GM23338 (cell line): ENCODE data around the gene DACH1. TPM values are rescaled to one million over a fixed set of nuclear protein-coding genes. Genes with fewer than 3 reads are reported as not detected.

Source experiments
- ATAC-seq: fragments of 200-7000 bp; cut with Tn5 transposase; 3 replicates; pipeline ENCODE4 v1.9.1; 2020
- DNase-seq: peaks from one replicate; pipeline ENCODE4 v3.0.0-alpha.2; 2015; ENCODE audit warnings: low spot score
- H2AFZ ChIP-seq: fragments of 200-600 bp; sonication (generic); 2 replicates; pipeline ENCODE4 v1.8.0; 2016; ENCODE audit warnings: antibody characterized with exemption, mild to moderate bottlenecking, moderate library complexity
- H3F3A ChIP-seq: fragments of 200-600 bp; sonication (generic); replicated peaks from 2 replicates; pipeline ENCODE4 v1.8.0; 2017; ENCODE audit warnings: antibody characterized with exemption, mixed run types, low read depth
- H3K27ac ChIP-seq: fragments of 200-600 bp; sonication (generic); 2 replicates; pipeline ENCODE4 v1.6.1; 2016; ENCODE audit warnings: low read depth
- H3K27me3 ChIP-seq: fragments of 200-600 bp; sonication (generic); 2 replicates; pipeline ENCODE4 v1.8.0; 2016; ENCODE audit warnings: mild to moderate bottlenecking, mixed run types, moderate library complexity; ENCODE audit not compliant: insufficient read depth
- H3K36me3 ChIP-seq: fragments of 200-600 bp; sonication (generic); 2 replicates; pipeline ENCODE4 v1.8.0; 2016; ENCODE audit warnings: mild to moderate bottlenecking; ENCODE audit not compliant: insufficient read depth
- H3K4me1 ChIP-seq: fragments of 200-600 bp; sonication (generic); 2 replicates; pipeline ENCODE4 v1.8.0; 2016; ENCODE audit warnings: mild to moderate bottlenecking, moderate library complexity; ENCODE audit not compliant: insufficient read depth
- H3K4me2 ChIP-seq: fragments of 200-600 bp; sonication (generic); 2 replicates; pipeline ENCODE4 v1.7.1; 2017; ENCODE audit warnings: mixed run types
- H3K4me3 ChIP-seq: fragments of 200-600 bp; sonication (generic); 2 replicates; pipeline ENCODE4 v1.6.1; 2016; ENCODE audit warnings: mixed run types
- H3K79me2 ChIP-seq: fragments of 200-600 bp; sonication (generic); replicated peaks from 2 replicates; pipeline ENCODE4 v1.8.0; 2017; ENCODE audit warnings: mild to moderate bottlenecking; ENCODE audit not compliant: insufficient read depth
- H3K9me2 ChIP-seq: fragments of 200-600 bp; sonication (generic); 2 replicates; pipeline ENCODE4 v1.8.0; 2017; ENCODE audit not compliant: insufficient read depth
- H4K20me1 ChIP-seq: fragments of 200-600 bp; sonication (generic); replicated peaks from 2 replicates; pipeline ENCODE4 v1.8.0; 2017; ENCODE audit warnings: mild to moderate bottlenecking; ENCODE audit not compliant: insufficient read depth
- H3K27ac Mint-ChIP-seq: 2 replicates; pipeline ENCODE4 v1.8.0; 2020; ENCODE audit warnings: inconsistent platforms, mild to moderate bottlenecking, moderate library complexity, mixed read lengths
- H3K27me3 Mint-ChIP-seq: 3 replicates; pipeline ENCODE4 v1.8.0; 2022; ENCODE audit warnings: low read depth, mild to moderate bottlenecking, moderate library complexity, mixed read lengths, inconsistent platforms; ENCODE audit not compliant: insufficient read depth, poor library complexity
- H3K36me3 Mint-ChIP-seq: 3 replicates; pipeline ENCODE4 v1.8.0; 2021; ENCODE audit warnings: low read depth, mild to moderate bottlenecking, inconsistent platforms, moderate library complexity, mixed read lengths
- H3K4me1 Mint-ChIP-seq: 3 replicates; pipeline ENCODE4 v1.8.0; 2020; ENCODE audit warnings: mild to moderate bottlenecking, inconsistent platforms, mixed read lengths
- H3K4me3 Mint-ChIP-seq: 3 replicates; pipeline ENCODE4 v1.8.0; 2021; ENCODE audit warnings: moderate library complexity, mild to moderate bottlenecking, inconsistent platforms, mixed read lengths
- H3K9me3 Mint-ChIP-seq: 3 replicates; pipeline ENCODE4 v1.8.0; 2020; ENCODE audit warnings: moderate library complexity, mild to moderate bottlenecking, inconsistent platforms, mixed read lengths
- CREB1 ChIP-seq: fragments of 250-450 bp; sonication (Bioruptor Pico); IDR thresholded peaks from 2 replicates; pipeline ENCODE4 v1.5.0; 2020; ENCODE audit warnings: low read depth, mild to moderate bottlenecking, moderate library complexity
- CTCF ChIP-seq, 2 experiments: fragments of 200-600 bp in 1 of 2; sonication (generic) in 1 of 2; conservative IDR thresholded peaks; 2 replicates each; pipeline versions ENCODE4 v1.5.1 to v1.6.1; 2016 to 2017; ENCODE audit warnings: antibody characterized with exemption in 2 of 2, low read depth in 2 of 2, mild to moderate bottlenecking in 2 of 2, moderate library complexity in 1 of 2
- ETS1 ChIP-seq: IDR thresholded peaks from 2 replicates; pipeline ENCODE4 v1.6.1; 2016; ENCODE audit warnings: antibody characterized with exemption
- EZH2phosphoT487 ChIP-seq: fragments of 200-600 bp; sonication (generic); IDR thresholded peaks from one replicate; pipeline ENCODE4 v1.8.1; 2018; ENCODE audit warnings: antibody characterized with exemption; ENCODE audit not compliant: unreplicated experiment
- JUNB ChIP-seq: IDR thresholded peaks from one replicate; pipeline ENCODE4 v1.6.1; 2016; ENCODE audit warnings: antibody characterized with exemption; ENCODE audit not compliant: unreplicated experiment
- NANOG ChIP-seq: IDR thresholded peaks from 2 replicates; pipeline ENCODE4 v1.6.1; 2016; ENCODE audit warnings: antibody characterized with exemption, borderline replicate concordance
- POLR2AphosphoS5 ChIP-seq: IDR thresholded peaks from 2 replicates; pipeline ENCODE4 v1.6.1; 2016; ENCODE audit warnings: antibody characterized with exemption, low read depth
- STAT1 ChIP-seq: IDR thresholded peaks from one replicate; pipeline ENCODE4 v1.6.1; 2016; ENCODE audit warnings: antibody characterized with exemption; ENCODE audit not compliant: unreplicated experiment
- ZNF114 ChIP-seq: fragments of 250-450 bp; sonication (Bioruptor Pico); IDR thresholded peaks from 2 replicates; pipeline ENCODE4 v1.5.0; 2020; ENCODE audit warnings: mild to moderate bottlenecking, moderate library complexity
- ZNF331 ChIP-seq: fragments of 250-450 bp; sonication (Bioruptor Pico); IDR thresholded peaks from 2 replicates; pipeline ENCODE4 v1.5.0; 2020; ENCODE audit warnings: low read depth, mild to moderate bottlenecking, moderate library complexity
- ZNF462 ChIP-seq: fragments of 250-450 bp; sonication (Bioruptor Pico); IDR thresholded peaks from 2 replicates; pipeline ENCODE4 v1.5.0; 2020; ENCODE audit warnings: mild to moderate bottlenecking, moderate library complexity
- polyA plus RNA-seq: library from polyadenylated mRNA; unstranded; fragments of >200 nt; fragmentation: Nextera tagmentation; extraction: Ambion mirVana; gene quantifications from 2 replicates; pipeline ENCODE4 v1.2.1, GENCODE V29; 2016
- total RNA-seq: library from RNA; depleted of rRNA; stranded (reverse); fragments of >200 nt; shearing (Covaris generic); gene quantifications from 2 replicates; pipeline ENCODE4 v1.2.3, GENCODE V29; 2014

The DACH1 gene
- total and polyA plus RNA-seq, 2 experiments from 2014 or later = 0.45 to 0.57 TPM

- Mint-ChIP-seq H3K4me1 (no peaks in the 10 kb centered on the region), H3K27ac (no peak overlapping the region), H3K4me3 (no peak overlapping the region), H3K36me3 (no peaks in the 10 kb centered on the region), H3K27me3 (no peaks in the 10 kb centered on the region), H3K9me3 (no peaks in the 10 kb centered on the region)
- no peaks in the 10 kb centered on the region for H3K36me3 ChIP-seq
- H3F3A ChIP-seq = no peaks in the 10 kb centered on the region
- ATAC-seq (no peak), DNase-seq (no peak)
- H3K79me2 ChIP-seq = no peaks in the 10 kb centered on the region
- no peaks in the 10 kb centered on the region for H4K20me1 ChIP-seq
- no peak overlapping the region for H2AFZ ChIP-seq
- TF ChIP-seq STAT1 = no peak
- TF ChIP-seq ETS1 = no peak
- TF ChIP-seq ZNF462 (CRISPR knock-in tag) = no peak
- no peak for TF ChIP-seq NANOG
- TF ChIP-seq CREB1 (CRISPR knock-in tag) = no peak
- H3K9me2 ChIP-seq = no peaks in the 10 kb centered on the region
- no peaks in the 10 kb centered on the region for H3K4me1 ChIP-seq
- H3K4me2 ChIP-seq = no peak overlapping the region
- no peaks in the 10 kb centered on the region for H3K27me3 ChIP-seq
- H3K27ac ChIP-seq = no peak overlapping the region
- H3K4me3 ChIP-seq = no peak overlapping the region
Observed at GRCh38 chr13:71854401-71854800, 12.6 kb downstream of the DACH1 start.

GRCh38 chr13:71853725-71854124 is 13.3 kb downstream of the DACH1 start:
- H3K4me1 Mint-ChIP-seq = no peaks in the 10 kb centered on the region
- H3K4me3 ChIP-seq = no peak overlapping the region
- H3K36me3 Mint-ChIP-seq = no peaks in the 10 kb centered on the region
- H3K4me2 ChIP-seq = no peak overlapping the region
- no peaks in the 10 kb centered on the region for H3K36me3 ChIP-seq
- H3K4me1 ChIP-seq = no peaks in the 10 kb centered on the region
- H3F3A ChIP-seq = no peaks in the 10 kb centered on the region
- H3K27ac ChIP-seq = no peak overlapping the region
- ATAC-seq (no peak), DNase-seq (no peak)
- H4K20me1 ChIP-seq = no peaks in the 10 kb centered on the region
- H3K27me3 Mint-ChIP-seq = no peaks in the 10 kb centered on the region
- H3K79me2 ChIP-seq = no peaks in the 10 kb centered on the region
- H3K27me3 ChIP-seq = no peaks in the 10 kb centered on the region
- no peaks in the 10 kb centered on the region for H3K9me2 ChIP-seq
- H3K27ac Mint-ChIP-seq = no peak overlapping the region
- H2AFZ ChIP-seq = no peak overlapping the region
- H3K4me3 Mint-ChIP-seq = no peak overlapping the region
- no peaks in the 10 kb centered on the region for H3K9me3 Mint-ChIP-seq
- no peak for TF ChIP-seq EZH2phosphoT487
- no peak for TF ChIP-seq CREB1 (CRISPR knock-in tag)
- no peak for TF ChIP-seq NANOG
- TF ChIP-seq STAT1 = no peak
- no peak for TF ChIP-seq ZNF331
- TF ChIP-seq ZNF114 = no peak
- TF ChIP-seq POLR2AphosphoS5 = no peak
- TF ChIP-seq CTCF (conservative IDR thresholded peaks at IDR 0.05; ENCODE audit: low read depth in 2 of 2) = no peak
- no peak for TF ChIP-seq JUNB
- TF ChIP-seq ETS1 = no peak
